H1 (cell line): ENCODE data around the gene PHLDA2. TPM values are rescaled to one million over a fixed set of nuclear protein-coding genes. Genes with fewer than 3 reads are reported as not detected.

ENCODE experiments used
- CTCF ChIA-PET: fragments of 300-600 bp; sonication (Branson Sonifier 250); formaldehyde crosslinking; loops from one replicate; lab custom pipeline; 2021; ENCODE audit not compliant: partially characterized antibody; lab: Charles Lee
- POLR2A ChIA-PET: fragments of 300-600 bp; sonication (Branson Sonifier 250); formaldehyde crosslinking; loops from one replicate; lab custom pipeline; 2021; ENCODE audit warnings: inconsistent platforms; ENCODE audit not compliant: partially characterized antibody; lab: Charles Lee
- DNase-seq, 2 experiments: peaks; one replicate each; pipeline versions ENCODE4 v3.0.0 to v3.0.0-alpha.2; 2010 to 2022; ENCODE audit warnings: low spot score in 2 of 2, low read depth in 1 of 2, mixed read lengths in 1 of 2
- FAIRE-seq: peaks from 2 replicates; lab custom pipeline; 2011; peaks lifted over from hg19 to GRCh38; lab: Jason Lieb, UNC
- H2AFZ ChIP-seq: 2 replicates; pipeline ENCODE4 v1.8.1; 2012; ENCODE audit warnings: low read length, inconsistent platforms
- H2AK5ac ChIP-seq: 2 replicates; pipeline ENCODE4 v1.6.1; 2013; ENCODE audit warnings: low read depth, low read length
- H2BK120ac ChIP-seq: replicated peaks from 2 replicates; pipeline ENCODE3; 2013; ENCODE audit warnings: low read depth, low read length, inconsistent platforms
- H2BK12ac ChIP-seq: 2 replicates; pipeline ENCODE4 v1.6.1; 2013; ENCODE audit warnings: low read depth, low read length
- H2BK15ac ChIP-seq: 2 replicates; pipeline ENCODE4 v1.6.1; 2013; ENCODE audit warnings: low read length
- H2BK20ac ChIP-seq: 2 replicates; pipeline ENCODE4 v1.6.1; 2013; ENCODE audit warnings: low read length
- H2BK5ac ChIP-seq: 2 replicates; pipeline ENCODE4 v1.6.1; 2013; ENCODE audit warnings: low read depth, low read length
- H3K14ac ChIP-seq: 2 replicates; pipeline ENCODE4 v1.6.1; 2013; ENCODE audit warnings: inconsistent platforms; ENCODE audit not compliant: insufficient read length
- H3K18ac ChIP-seq: 2 replicates; pipeline ENCODE4 v1.6.1; 2013; ENCODE audit warnings: low read length; ENCODE audit errors: extremely low read depth
- H3K23ac ChIP-seq: 2 replicates; pipeline ENCODE4 v1.6.1; 2013; ENCODE audit warnings: inconsistent platforms; ENCODE audit not compliant: insufficient read length
- H3K23me2 ChIP-seq: 2 replicates; pipeline ENCODE4 v1.6.1; 2013; ENCODE audit warnings: low read depth, low read length
- H3K27ac ChIP-seq: 2 replicates; pipeline ENCODE4 v1.6.1; 2011; ENCODE audit warnings: low read depth, low read length, inconsistent platforms
- H3K27me3 ChIP-seq, 4 experiments: replicated peaks in 1 of 4; 1 replicate in 1 of 4; 2 replicates in 3 of 4; pipeline versions ENCODE4 v1.6.1 to v1.8.1; 2011 to 2013; ENCODE audit warnings: low read length in 3 of 4, mild to moderate bottlenecking in 3 of 4, inconsistent platforms in 2 of 4, mixed read lengths in 2 of 4, moderate library complexity in 1 of 4; ENCODE audit not compliant: control insufficient read depth in 3 of 4, insufficient read depth in 3 of 4; ENCODE audit errors: extremely low read depth in 1 of 4
- H3K36me3 ChIP-seq, 4 experiments: 2 replicates each; pipeline versions ENCODE4 v1.6.1 to v1.8.1; 2011 to 2013; ENCODE audit warnings: mild to moderate bottlenecking in 4 of 4, low read length in 3 of 4, moderate library complexity in 2 of 4, control low read depth in 1 of 4, inconsistent platforms in 1 of 4; ENCODE audit not compliant: insufficient read depth in 4 of 4, control insufficient read depth in 2 of 4
- H3K4ac ChIP-seq: replicated peaks from 2 replicates; pipeline ENCODE3; 2013; ENCODE audit warnings: low read length, low read depth, mixed read lengths, inconsistent platforms; ENCODE audit not compliant: insufficient read length
- H3K4me1 ChIP-seq, 4 experiments: replicated peaks in 1 of 4; 1 replicate in 1 of 4; 2 replicates in 3 of 4; pipeline versions ENCODE4 v1.6.1 to v1.8.1; 2011 to 2013; ENCODE audit warnings: low read length in 3 of 4, inconsistent platforms in 2 of 4, mixed read lengths in 1 of 4; ENCODE audit not compliant: insufficient read depth in 4 of 4, control insufficient read depth in 3 of 4
- H3K4me2 ChIP-seq, 2 experiments: 2 replicates each; pipeline versions ENCODE4 v1.6.1 to v1.8.1; 2011 to 2013; ENCODE audit warnings: low read depth in 2 of 2, low read length in 2 of 2, control low read depth in 1 of 2, inconsistent platforms in 1 of 2, mild to moderate bottlenecking in 1 of 2; ENCODE audit not compliant: insufficient read depth in 1 of 2
- H3K4me3 ChIP-seq, 4 experiments: fragments of 200-600, 300-600 bp in 1 of 4; sonication (generic), shearing (Covaris generic), sonication (Bioruptor Twin) in 1 of 4; 2 replicates each; pipeline versions ENCODE4 v1.5.1 to v1.8.1; 2011 to 2016; ENCODE audit warnings: low read length in 4 of 4, low read depth in 3 of 4, control low read depth in 2 of 4, inconsistent platforms in 2 of 4, mild to moderate bottlenecking in 2 of 4, mixed read lengths in 1 of 4, moderate library complexity in 1 of 4; ENCODE audit not compliant: insufficient read depth in 2 of 4; ENCODE audit errors: extremely low read depth in 1 of 4
- H3K56ac ChIP-seq: replicated peaks from 2 replicates; pipeline ENCODE3; 2013; ENCODE audit warnings: low read depth, mild to moderate bottlenecking, mixed read lengths, low read length, inconsistent platforms; ENCODE audit not compliant: insufficient read length
- H3K79me1 ChIP-seq: 2 replicates; pipeline ENCODE4 v1.6.1; 2013; ENCODE audit warnings: low read depth, low read length, control low read depth
- H3K79me2 ChIP-seq, 2 experiments: 2 replicates each; pipeline versions ENCODE4 v1.6.1 to v1.8.1; 2012 to 2013; ENCODE audit warnings: low read length in 2 of 2, mild to moderate bottlenecking in 2 of 2, inconsistent platforms in 1 of 2; ENCODE audit not compliant: insufficient read depth in 2 of 2, control insufficient read depth in 1 of 2
- H3K9ac ChIP-seq, 4 experiments: replicated peaks in 1 of 4; 1 replicate in 1 of 4; 2 replicates in 3 of 4; pipeline versions ENCODE4 v1.6.1 to v1.8.1; 2011 to 2013; ENCODE audit warnings: low read depth in 3 of 4, low read length in 3 of 4, control low read depth in 2 of 4, mild to moderate bottlenecking in 2 of 4, moderate library complexity in 2 of 4, inconsistent platforms in 1 of 4; ENCODE audit errors: extremely low read depth in 1 of 4
- H3K9me3 ChIP-seq, 2 experiments: 2 replicates each; pipeline versions ENCODE4 v1.6.1 to v1.8.1; 2012 to 2013; ENCODE audit warnings: mild to moderate bottlenecking in 2 of 2, moderate library complexity in 2 of 2, control low read depth in 1 of 2, inconsistent platforms in 1 of 2, low read depth in 1 of 2, low read length in 1 of 2, mixed read lengths in 1 of 2; ENCODE audit not compliant: insufficient read depth in 2 of 2
- H4K20me1 ChIP-seq, 2 experiments: replicated peaks in 1 of 2; 2 replicates each; pipeline versions ENCODE3 to v1.8.1; 2011 to 2013; ENCODE audit warnings: inconsistent platforms in 2 of 2, low read length in 2 of 2, mild to moderate bottlenecking in 1 of 2; ENCODE audit not compliant: insufficient read depth in 2 of 2, control insufficient read depth in 1 of 2
- H4K5ac ChIP-seq: 2 replicates; pipeline ENCODE4 v1.6.1; 2013; ENCODE audit warnings: low read length, low read depth, mixed read lengths, inconsistent platforms; ENCODE audit not compliant: insufficient read length
- H4K8ac ChIP-seq: 2 replicates; pipeline ENCODE4 v1.8.0; 2013; ENCODE audit warnings: mild to moderate bottlenecking, moderate library complexity, low read length, inconsistent platforms; ENCODE audit not compliant: insufficient read depth; ENCODE audit errors: extremely low read depth
- H4K91ac ChIP-seq: replicated peaks from 2 replicates; pipeline ENCODE3; 2013; ENCODE audit warnings: low read length, mixed read lengths, inconsistent platforms; ENCODE audit not compliant: insufficient read length
- CTCF ChIP-seq, 3 experiments: IDR thresholded peaks; 1 replicate in 2 of 3; 2 replicates in 1 of 3; pipeline versions ENCODE4 v1.5.1 to v1.6.1; 2011; ENCODE audit warnings: low read length in 3 of 3, mild to moderate bottlenecking in 3 of 3, inconsistent platforms in 2 of 3, low read depth in 1 of 3, moderate library complexity in 1 of 3; ENCODE audit not compliant: insufficient read depth in 1 of 3; ENCODE audit errors: control extremely low read depth in 1 of 3
- HDAC2 ChIP-seq, 2 experiments: fragments of 300-600 bp in 1 of 2; sonication (generic) in 1 of 2; IDR thresholded peaks; 2 replicates each; pipeline ENCODE4 v1.6.1; 2011 to 2012; ENCODE audit warnings: low read depth in 2 of 2, low read length in 2 of 2, mild to moderate bottlenecking in 2 of 2, moderate library complexity in 2 of 2, borderline replicate concordance in 1 of 2, inconsistent platforms in 1 of 2
- RXRA ChIP-seq: IDR thresholded peaks from 2 replicates; pipeline ENCODE4 v1.6.1; 2011; ENCODE audit warnings: low read depth, mild to moderate bottlenecking, low read length, moderate library complexity; ENCODE audit not compliant: insufficient read depth
- SIN3A ChIP-seq, 2 experiments: IDR thresholded peaks in 1 of 2; conservative IDR thresholded peaks in 1 of 2; 2 replicates each; pipeline ENCODE4 v1.6.1; 2011 to 2012; ENCODE audit warnings: low read length in 2 of 2, improper control_type of control experiment in 1 of 2, low read depth in 1 of 2, mild to moderate bottlenecking in 1 of 2
- SP4 ChIP-seq: IDR thresholded peaks from 2 replicates; pipeline ENCODE4 v1.6.1; 2012; ENCODE audit warnings: low read length, inconsistent platforms
- WGBS, 2 experiments: shearing (Covaris generic) in 1 of 2; methylation state at CpG; one replicate each; pipeline versions ENCODE4 v1.1.6 to v1.1.7; 2013 to 2015; ENCODE audit warnings: low lambda C conversion rate in 2 of 2, mixed read lengths in 2 of 2, inconsistent platforms in 1 of 2, low coverage in 1 of 2, missing lambda C conversion rate in 1 of 2; ENCODE audit not compliant: insufficient replicate concordance in 2 of 2, insufficient coverage in 1 of 2, insufficient read length in 1 of 2; ENCODE audit errors: extremely low coverage in 1 of 2, missing lambda C conversion rate in 1 of 2; 5-methylcytosine and 5-hydroxymethylcytosine counted together
- polyA plus RNA-seq, 7 experiments: library from polyadenylated mRNA; depleted of rRNA in 3 of 7; stranded (reverse) in 5 of 7; unstranded in 2 of 7; fragments of >200 nt in 5 of 7; fragments of 200-250 nt in 2 of 7; gene quantifications; 1 replicate in 5 of 7; 2 replicates in 1 of 7; 4 replicates in 1 of 7; pipeline versions ENCODE4 v1.2.1 to v1.2.3, GENCODE V29; 2011 to 2013; ENCODE audit warnings: missing spikeins in 2 of 7, mixed read lengths in 2 of 7
- total RNA-seq: library from RNA; stranded (reverse); fragmentation: NEBNext Ultra II Directional; extraction: Animal tissue kit (Norgen Biotek cat#: 25700); gene quantifications from 2 replicates; pipeline ENCODE4 v1.2.1, GENCODE V29; 2021

PHLDA2 gene
- total and polyA plus RNA-seq, 2 of the 8 experiments (the other 6 are each of a cell fraction or from before 2014, with no cell fraction given), result 5.2 to 7.6 TPM

GRCh38 chr11:2932850-2933251, 3.6 kb upstream of the PHLDA2 start:
- no peak overlapping the region for H3K4ac ChIP-seq
- no peak overlapping the region for H2BK5ac ChIP-seq
- peaks cover 18 to 22% (median 22%) of the 10 kb centered on the region in 4 experiments for H3K27me3 ChIP-seq
- FAIRE-seq (no peak), DNase-seq (no peak)
- no peak overlapping the region for H4K5ac ChIP-seq
- no peaks in the 10 kb centered on the region for H3K79me2 ChIP-seq
- no peak overlapping the region for H3K27ac ChIP-seq
- no peak overlapping the region for H3K4me2 ChIP-seq
- peaks cover 0 to 4% of the 10 kb centered on the region in 2 experiments for H4K20me1 ChIP-seq
- peaks cover 6 to 9% of the 10 kb centered on the region in 2 experiments for H3K9me3 ChIP-seq
- TF ChIP-seq RXRA (no peak), SIN3A (conservative IDR thresholded peaks at IDR 0.05 in 1 of 2, IDR thresholded peaks at IDR 0.05 in 1 of 2; ENCODE audit: low read depth in 1 of 2, low read length in 2 of 2) (no peak), SP4 (no peak), CTCF (IDR thresholded peaks at IDR 0.05; ENCODE audit: control extremely low read depth in 1 of 3, insufficient read depth in 1 of 3, low read depth in 1 of 3, low read length in 3 of 3) (no peak), HDAC2 (IDR thresholded peaks at IDR 0.05; ENCODE audit: borderline replicate concordance in 1 of 2, low read depth in 2 of 2, low read length in 2 of 2) (no peak)
- H4K8ac ChIP-seq, result no peak overlapping the region
- H2BK120ac ChIP-seq, result no peak overlapping the region
- POLR2A ChIA-PET, result interaction anchor here (1.4 to 1.7 kb wide), 3 partner anchors 9 to 124 kb away, joined by 4 to 6 read pairs (median 4); partner anchors contain the start of gene CARS1
- H3K18ac ChIP-seq, result no peak overlapping the region
- no peak overlapping the region for H2BK15ac ChIP-seq
- peaks cover 0 to 13% (median 5%) of the 10 kb centered on the region in 4 experiments; a peak in 6 of 7 replicates for H3K4me1 ChIP-seq
- no peaks in the 10 kb centered on the region for H3K79me1 ChIP-seq
- no peak overlapping the region for H3K9ac ChIP-seq
- H4K91ac ChIP-seq, result no peak overlapping the region
- peaks cover 8% of the 10 kb centered on the region; the same call in 1 of the 2 replicates for H3K23me2 ChIP-seq
- CTCF ChIA-PET, result interaction anchor here (1.0 to 9.4 kb wide), 6 partner anchors 10 to 401 kb away, joined by 3 to 129 read pairs (median 19); partner anchors contain the start of gene CDKN1C
- H3K4me3 ChIP-seq, result no peak overlapping the region
- H2BK12ac ChIP-seq, result no peak overlapping the region
- no peaks in the 10 kb centered on the region for H3K36me3 ChIP-seq
- no peak overlapping the region for H3K56ac ChIP-seq
- no peak overlapping the region for H2AK5ac ChIP-seq
- 85% methylated on average over 15 of the region's 15 CpGs; no CpG with 5 or more reads in 1 of the 2 experiments for WGBS, 2 experiments
- H3K23ac ChIP-seq, result no peak overlapping the region
- no peak overlapping the region for H3K14ac ChIP-seq
- H2BK20ac ChIP-seq, result no peak overlapping the region
- H2AFZ ChIP-seq, result no peak overlapping the region
